Stomach (tissue), 9 donors: ENCODE data around the gene DEPDC7. TPM values are rescaled to one million over a fixed set of nuclear protein-coding genes. Genes with fewer than 3 reads are reported as not detected.

ENCODE experiments used
- DNase-seq, 2 donors: peaks; one replicate each; pipeline versions ENCODE4 v3.0.0 to v3.0.0-alpha.2; 2013 to 2019
- H3K27ac ChIP-seq, 5 donors: fragments of 200-600 bp in 4 of 5; sonication (generic) in 4 of 5; one replicate each; pipeline ENCODE4 v1.5.1; 2013 to 2019; ENCODE audit warnings: mild to moderate bottlenecking in 1 of 5, moderate library complexity in 1 of 5
- H3K27me3 ChIP-seq, 3 donors: fragments of 200-600 bp; sonication (generic); one replicate each; pipeline ENCODE4 v1.5.1; 2017 to 2019; ENCODE audit warnings: mixed run types in 1 of 3
- H3K36me3 ChIP-seq, 4 donors: fragments of 200-600 bp; sonication (generic); 1 replicate in 3 of 4; 2 replicates in 1 of 4; pipeline ENCODE4 v1.5.1; 2016 to 2019
- H3K4me1 ChIP-seq, 4 donors: fragments of 200-600 bp; sonication (generic); one replicate each; pipeline ENCODE4 v1.5.1; 2016 to 2019
- H3K4me3 ChIP-seq, 4 donors: fragments of 200-600 bp; sonication (generic) in 3 of 4; one replicate each; pipeline ENCODE4 v1.5.1; 2016 to 2019; ENCODE audit warnings: mild to moderate bottlenecking in 1 of 4
- H3K9me3 ChIP-seq, 4 donors: fragments of 200-600 bp; sonication (generic); one replicate each; pipeline ENCODE4 v1.5.1; 2016 to 2019
- CTCF ChIP-seq, 7 experiments: fragments of 450-650 bp in 4 of 7; fragments of 200-600 bp in 3 of 7; sonication (generic) in 3 of 7; IDR thresholded peaks; one replicate each; pipeline ENCODE4 v1.5.1; 2016 to 2019; ENCODE audit warnings: antibody characterized with exemption in 7 of 7, control low read depth in 2 of 7, mild to moderate bottlenecking in 1 of 7
- EP300 ChIP-seq: sonication (generic); formaldehyde crosslinking; IDR thresholded peaks from one replicate; pipeline ENCODE4 v1.6.1; 2017; ENCODE audit warnings: antibody characterized with exemption
- POLR2A ChIP-seq, 4 donors: fragments of 450-650 bp; IDR thresholded peaks; one replicate each; pipeline ENCODE4 v1.6.1; 2016; ENCODE audit warnings: antibody characterized with exemption in 4 of 4, control low read depth in 2 of 4, mild to moderate bottlenecking in 1 of 4, moderate library complexity in 1 of 4
- POLR2AphosphoS5 ChIP-seq, 3 donors: sonication (generic); formaldehyde crosslinking; IDR thresholded peaks; one replicate each; pipeline ENCODE4 v1.6.1; 2016; ENCODE audit warnings: antibody characterized with exemption in 3 of 3
- WGBS, 5 donors: extraction: QIAGEN DNeasy Blood & Tissue Kit in 3 of 5; methylation state at CpG; one replicate each; pipeline versions ENCODE4 v1.1.5 to v1.1.7; 2013 to 2018; 5-methylcytosine and 5-hydroxymethylcytosine counted together
- intact Hi-C: fragments of 100-400 bp; cut with DNase I; formaldehyde crosslinking; loops from one replicate; pipeline ENCODE4 v1.15.1; 2023; ENCODE audit warnings: low total_unique reads
- polyA plus RNA-seq, 3 donors: library from polyadenylated mRNA; stranded (reverse); fragments of 200-250 nt; gene quantifications; one replicate each; pipeline ENCODE4 v1.2.3, GENCODE V29; 2013
- total RNA-seq, 5 donors: library from RNA; depleted of rRNA; stranded (reverse); fragments of >200 nt; gene quantifications; one replicate each; pipeline versions ENCODE4 v1.1.0 to v1.2.3, GENCODE V29; 2014 to 2016
- donor health status: healthy with polysubstance abuse.
- donor health status: Bipolar disorder and iron deficiency.
- donor health status: healthy.

DEPDC7 gene
- total and polyA plus RNA-seq, 8 donors, result 1.2 to 17.9 (median 2.5) TPM

- Histone ChIP-seq H3K4me1 (peaks cover 0 to 47% (median 21%) of the 10 kb centered on the region in 4 donors), H3K27me3 (peaks cover 0 to 11% (median 0%) of the 10 kb centered on the region in 3 donors), H3K4me3 (no peak overlapping the region), H3K9me3 (no peaks in the 10 kb centered on the region), H3K27ac (no peak overlapping the region), H3K36me3 (no peaks in the 10 kb centered on the region)
- intact Hi-C loops, result no loop called here
- 86 to 90% (median 89%) methylated on average over 6 of the region's 6 CpGs for WGBS, 5 donors
- no peak for TF ChIP-seq EP300
- no peak for TF ChIP-seq POLR2A (IDR thresholded peaks at IDR 0.05)
- no peak for TF ChIP-seq CTCF (IDR thresholded peaks at IDR 0.05)
- no peak for TF ChIP-seq POLR2AphosphoS5 (IDR thresholded peaks at IDR 0.05)
- no peak for DNase-seq
These were observed 3.2 kb downstream of the DEPDC7 start for GRCh38 chr11:33018840-33019239.

GRCh38 chr11:33021501-33021900 is 5.8 kb downstream of the DEPDC7 start:
- H3K9me3 ChIP-seq, result no peaks in the 10 kb centered on the region
- peaks cover 0 to 34% (median 13%) of the 10 kb centered on the region in 4 donors for H3K4me1 ChIP-seq
- TF ChIP-seq EP300 (no peak), POLR2AphosphoS5 (IDR thresholded peaks at IDR 0.05) (no peak), POLR2A (IDR thresholded peaks at IDR 0.05) (no peak), CTCF (IDR thresholded peaks at IDR 0.05) (no peak)
- no peak overlapping the region for H3K4me3 ChIP-seq
- H3K27ac ChIP-seq, result no peak overlapping the region
- intact Hi-C loops, result no loop called here
- H3K27me3 ChIP-seq, result no peaks in the 10 kb centered on the region
- WGBS, 5 donors, result 78 to 86% (median 80%) methylated on average over 1 of the region's 1 CpG
- H3K36me3 ChIP-seq, result peaks cover 0 to 7% (median 0%) of the 10 kb centered on the region in 4 donors
- DNase-seq, result no peak

GRCh38 chr11:33021937-33022336 is 6.3 kb downstream of the DEPDC7 start:
- WGBS, 5 donors, result 25 to 57% (median 43%) methylated on average over 1 of the region's 1 CpG
- peaks cover 0 to 9% (median 0%) of the 10 kb centered on the region in 4 donors for H3K36me3 ChIP-seq
- H3K9me3 ChIP-seq, result no peaks in the 10 kb centered on the region
- intact Hi-C loops, result no loop called here
- TF ChIP-seq EP300 (no peak), POLR2AphosphoS5 (IDR thresholded peaks at IDR 0.05) (no peak), CTCF (IDR thresholded peaks at IDR 0.05) (no peak), POLR2A (IDR thresholded peaks at IDR 0.05) (no peak)
- no peaks in the 10 kb centered on the region for H3K27me3 ChIP-seq
- H3K4me3 ChIP-seq, result no peak overlapping the region
- peaks cover 0 to 30% (median 10%) of the 10 kb centered on the region in 4 donors for H3K4me1 ChIP-seq
- no peak overlapping the region for H3K27ac ChIP-seq
- no peak for DNase-seq

- TF ChIP-seq POLR2A (IDR thresholded peaks at IDR 0.05) (no peak), POLR2AphosphoS5 (IDR thresholded peaks at IDR 0.05) (no peak), EP300 (no peak), CTCF (IDR thresholded peaks at IDR 0.05) (no peak)
- DNase-seq, result no peak
- Histone ChIP-seq H3K27me3 (no peaks in the 10 kb centered on the region), H3K4me3 (no peak overlapping the region), H3K27ac (no peak overlapping the region), H3K9me3 (no peaks in the 10 kb centered on the region), H3K4me1 (peaks cover 0 to 20% (median 5%) of the 10 kb centered on the region in 4 donors), H3K36me3 (peaks cover 0 to 9% (median 0%) of the 10 kb centered on the region in 4 donors)
- 76 to 84% (median 79%) methylated on average over 3 of the region's 3 CpGs for WGBS, 5 donors
- intact Hi-C loops, result no loop called here
These were observed 9.7 kb downstream of the DEPDC7 start for GRCh38 chr11:33025339-33025722.
